ENCODE results near the gene FBXO40. TPM values are rescaled to one million over a fixed set of nuclear protein-coding genes. Genes with fewer than 3 reads are reported as not detected.

Gene FBXO40
- total RNA-seq, 6 experiments from 2014 or later = 0.07 to 0.10 TPM; not detected in 4

- no peak for TF ChIP-seq POLR2A (IDR thresholded peaks at IDR 0.05)
- TF ChIP-seq CTCF (IDR thresholded peaks at IDR 0.05) = no peak
- 80% methylated on average over 1 of the region's 4 CpGs for WGBS (ENCODE audit: insufficient coverage, low coverage, low lambda C conversion rate, missing lambda C conversion rate)
- DNase-seq (no peak), ATAC-seq (no peak)
- intact Hi-C loops (cut with DNase I) = no loop called here
- no peaks in the 10 kb centered on the region for H3K9me3 ChIP-seq
- no peak overlapping the region for H3K4me3 ChIP-seq
- H3K36me3 ChIP-seq = no peaks in the 10 kb centered on the region
- H3K27ac ChIP-seq = no peak overlapping the region
- H3K27me3 ChIP-seq = no peaks in the 10 kb centered on the region
- no peaks in the 10 kb centered on the region for H3K4me1 ChIP-seq
These were observed 12.9 kb downstream of the FBXO40 start for GRCh38 chr3:121606106-121606505.

GRCh38 chr3:121619691-121620090 is 26.5 kb downstream of the FBXO40 start:
- Histone ChIP-seq H3K36me3 (no peaks in the 10 kb centered on the region), H3K27ac (no peak overlapping the region), H3K27me3 (no peaks in the 10 kb centered on the region), H3K9me3 (no peaks in the 10 kb centered on the region), H3K4me1 (no peaks in the 10 kb centered on the region), H3K4me3 (no peak overlapping the region)
- no peak for ATAC-seq
- no peak for DNase-seq
- intact Hi-C loops (cut with DNase I) = no loop called here
- TF ChIP-seq POLR2A (IDR thresholded peaks at IDR 0.05) = no peak
- TF ChIP-seq CTCF (IDR thresholded peaks at IDR 0.05) = no peak
- 89% methylated on average over 2 of the region's 2 CpGs for WGBS (ENCODE audit: insufficient coverage, low coverage, low lambda C conversion rate, missing lambda C conversion rate)

GRCh38 chr3:121621491-121621890 is 28.3 kb downstream of the FBXO40 start:
- Histone ChIP-seq H3K27ac (no peak overlapping the region), H3K27me3 (no peaks in the 10 kb centered on the region), H3K9me3 (no peaks in the 10 kb centered on the region), H3K4me1 (no peaks in the 10 kb centered on the region), H3K4me3 (no peak overlapping the region), H3K36me3 (no peaks in the 10 kb centered on the region)
- DNase-seq (no peak), ATAC-seq (no peak)
- 92% methylated on average over 6 of the region's 6 CpGs for WGBS (ENCODE audit: insufficient coverage, low coverage, low lambda C conversion rate, missing lambda C conversion rate)
- TF ChIP-seq POLR2A (IDR thresholded peaks at IDR 0.05) (no peak), CTCF (IDR thresholded peaks at IDR 0.05) (no peak)
- intact Hi-C loops (cut with DNase I) = no loop called here

GRCh38 chr3:121624147-121624899 is 31.1 kb downstream of the FBXO40 start:
- no peaks in the 10 kb centered on the region for H3K27me3 ChIP-seq
- no peak for ATAC-seq
- H3K27ac ChIP-seq = no peak overlapping the region
- 73% methylated on average over 10 of the region's 14 CpGs for WGBS (ENCODE audit: insufficient coverage, low coverage, low lambda C conversion rate, missing lambda C conversion rate)
- no peaks in the 10 kb centered on the region for H3K9me3 ChIP-seq
- no peak for TF ChIP-seq CTCF (IDR thresholded peaks at IDR 0.05)
- TF ChIP-seq POLR2A (IDR thresholded peaks at IDR 0.05) = no peak
- intact Hi-C loops (cut with DNase I) = no loop called here
- no peak overlapping the region for H3K4me3 ChIP-seq
- no peaks in the 10 kb centered on the region for H3K36me3 ChIP-seq
- no peaks in the 10 kb centered on the region for H3K4me1 ChIP-seq
- DNase-seq = no peak

Data from right lobe of liver (tissue), 6 donors.